B cell (primary cell): ENCODE measurements around the gene NODAL. TPM values are rescaled to one million over a fixed set of nuclear protein-coding genes. Genes with fewer than 3 reads are reported as not detected.

Experiments used
- ATAC-seq: fragments of 200-7000 bp; cut with Tn5 transposase; one replicate; pipeline ENCODE4 v1.10.0; 2021; ENCODE audit warnings: low read depth, mild to moderate bottlenecking, moderate number of reproducible peaks, moderate library complexity
- CTCF ChIA-PET: fragments of 350-600 bp; sonication (Branson Sonifier 250); formaldehyde crosslinking; loops from one replicate; lab custom pipeline; 2021; ENCODE audit warnings: antibody characterized with exemption, inconsistent platforms; lab: Charles Lee
- POLR2A ChIA-PET: fragments of 350-600 bp; sonication (Branson Sonifier 250); formaldehyde crosslinking; loops from one replicate; lab custom pipeline; 2021; ENCODE audit warnings: antibody characterized with exemption; lab: Charles Lee
- DNase-seq: peaks from one replicate; pipeline ENCODE4 v3.0.0; 2013
- H2AFZ ChIP-seq: 2 replicates; pipeline ENCODE4 v1.6.1; 2012; ENCODE audit warnings: mild to moderate bottlenecking, low read depth, low read length; ENCODE audit not compliant: insufficient read depth, poor library complexity, severe bottlenecking
- H3K27ac ChIP-seq, 2 donors: 1 replicate in 1 of 2; 2 replicates in 1 of 2; pipeline ENCODE4 v1.5.1; 2012 to 2013; ENCODE audit warnings: low read length in 2 of 2, mild to moderate bottlenecking in 2 of 2, moderate library complexity in 1 of 2
- H3K27me3 ChIP-seq, 4 experiments: fragments of 200-600 bp in 1 of 4; sonication (generic) in 1 of 4; replicated peaks in 1 of 4; 1 replicate in 2 of 4; 2 replicates in 2 of 4; pipeline versions ENCODE4 v1.6.1 to v1.7.0; 2013 to 2016; ENCODE audit warnings: low read length in 3 of 4, mild to moderate bottlenecking in 2 of 4, mixed read lengths in 1 of 4, moderate library complexity in 1 of 4; ENCODE audit not compliant: insufficient read depth in 4 of 4, control insufficient read depth in 3 of 4; ENCODE audit errors: control extremely low read depth in 1 of 4
- H3K36me3 ChIP-seq, 2 experiments: replicated peaks in 1 of 2; 1 replicate in 1 of 2; 2 replicates in 1 of 2; pipeline versions ENCODE4 v1.6.1 to v1.7.1; 2013; ENCODE audit warnings: low read length in 1 of 2; ENCODE audit not compliant: insufficient read depth in 2 of 2, control insufficient read depth in 1 of 2; ENCODE audit errors: control extremely low read depth in 1 of 2, extremely low read depth in 1 of 2
- H3K4me1 ChIP-seq, 2 donors: fragments of 200-600 bp in 1 of 2; sonication (generic) in 1 of 2; 1 replicate in 1 of 2; 2 replicates in 1 of 2; pipeline versions ENCODE4 v1.5.1 to v1.6.1; 2013 to 2017; ENCODE audit warnings: low read length in 2 of 2; ENCODE audit not compliant: control insufficient read depth in 2 of 2, insufficient read depth in 2 of 2
- H3K4me2 ChIP-seq: replicated peaks from 2 replicates; pipeline ENCODE3; 2012; ENCODE audit warnings: mild to moderate bottlenecking, low read depth, low read length; ENCODE audit not compliant: poor library complexity, severe bottlenecking
- H3K4me3 ChIP-seq, 5 experiments: fragments of 200-600 bp in 1 of 5; sonication (generic) in 1 of 5; 1 replicate in 3 of 5; 2 replicates in 2 of 5; pipeline versions ENCODE4 v1.5.1 to v1.7.0; 2011 to 2016; ENCODE audit warnings: low read length in 4 of 5, mild to moderate bottlenecking in 4 of 5, low read depth in 2 of 5, control low read depth in 1 of 5, moderate library complexity in 1 of 5; ENCODE audit not compliant: insufficient read depth in 1 of 5; ENCODE audit errors: control extremely low read depth in 1 of 5, extremely low read depth in 1 of 5
- H3K79me2 ChIP-seq: fragments of 200-600 bp; sonication (generic); one replicate; pipeline ENCODE4 v1.6.0; 2016; ENCODE audit warnings: low read length; ENCODE audit not compliant: control insufficient read depth, insufficient read depth
- H3K9ac ChIP-seq: fragments of 200-600 bp; sonication (generic); 2 replicates; pipeline ENCODE4 v1.6.1; 2017; ENCODE audit warnings: mild to moderate bottlenecking, low read length, moderate library complexity
- H3K9me3 ChIP-seq, 3 donors: one replicate each; pipeline versions ENCODE4 v1.6.1 to v1.7.1; 2013; ENCODE audit warnings: low read length in 2 of 3; ENCODE audit not compliant: control insufficient read depth in 2 of 3, insufficient read depth in 1 of 3; ENCODE audit errors: control extremely low read depth in 1 of 3
- H4K20me1 ChIP-seq: 2 replicates; pipeline ENCODE4 v1.6.0; 2012; ENCODE audit warnings: mild to moderate bottlenecking, low read length; ENCODE audit not compliant: insufficient read depth, control insufficient read depth, poor library complexity, severe bottlenecking
- H3K27ac Mint-ChIP-seq: one replicate; pipeline ENCODE4 v1.8.0; 2021; ENCODE audit warnings: mixed read lengths
- H3K27me3 Mint-ChIP-seq: one replicate; pipeline ENCODE4 v1.8.0; 2021; ENCODE audit warnings: mixed read lengths
- H3K4me1 Mint-ChIP-seq: one replicate; pipeline ENCODE4 v1.8.0; 2021; ENCODE audit warnings: mixed read lengths
- H3K4me3 Mint-ChIP-seq: one replicate; pipeline ENCODE4 v1.8.0; 2021; ENCODE audit warnings: mixed read lengths
- H3K9me3 Mint-ChIP-seq: one replicate; pipeline ENCODE4 v1.8.0; 2022; ENCODE audit warnings: mixed read lengths; ENCODE audit not compliant: insufficient read depth
- EZH2 ChIP-seq: IDR thresholded peaks from 2 replicates; pipeline ENCODE4 v1.6.1; 2012; ENCODE audit warnings: borderline replicate concordance, low read depth, mild to moderate bottlenecking, moderate library complexity, low read length; ENCODE audit not compliant: insufficient read depth, poor library complexity, severe bottlenecking
- WGBS: methylation state at CpG from one replicate; pipeline ENCODE4 v1.1.5; 2013; ENCODE audit warnings: missing lambda C conversion rate; ENCODE audit not compliant: insufficient coverage; 5-methylcytosine and 5-hydroxymethylcytosine counted together
- intact Hi-C: fragments of 100-400 bp; cut with micrococcal nuclease; formaldehyde crosslinking; loops from one replicate; pipeline ENCODE4 v1.10.0; 2022
- polyA plus RNA-seq: library from polyadenylated mRNA; depleted of rRNA; stranded (reverse); fragments of >200 nt; gene quantifications from 2 replicates; pipeline ENCODE4 v1.2.3, GENCODE V29; 2012
- total RNA-seq, 2 donors: library from RNA; stranded (reverse); fragments of 120-200 nt in 1 of 2; gene quantifications; 1 replicate in 1 of 2; 2 replicates in 1 of 2; pipeline versions ENCODE4 v1.2.3 to v1.2.4, GENCODE V29; 2013 to 2022
- TF ChIP-seq, protein P1 (sequence below): fragments of 200-600 bp; IDR thresholded peaks from one replicate; pipeline ENCODE4 v1.8.0; 2022; ENCODE audit warnings: antibody characterized with exemption, mild to moderate bottlenecking

Gene NODAL
- total and polyA plus RNA-seq, 2 donors (not counting 1 experiment from before 2014, with no cell fraction given): 0.06 TPM; not detected in 1

DNA sequence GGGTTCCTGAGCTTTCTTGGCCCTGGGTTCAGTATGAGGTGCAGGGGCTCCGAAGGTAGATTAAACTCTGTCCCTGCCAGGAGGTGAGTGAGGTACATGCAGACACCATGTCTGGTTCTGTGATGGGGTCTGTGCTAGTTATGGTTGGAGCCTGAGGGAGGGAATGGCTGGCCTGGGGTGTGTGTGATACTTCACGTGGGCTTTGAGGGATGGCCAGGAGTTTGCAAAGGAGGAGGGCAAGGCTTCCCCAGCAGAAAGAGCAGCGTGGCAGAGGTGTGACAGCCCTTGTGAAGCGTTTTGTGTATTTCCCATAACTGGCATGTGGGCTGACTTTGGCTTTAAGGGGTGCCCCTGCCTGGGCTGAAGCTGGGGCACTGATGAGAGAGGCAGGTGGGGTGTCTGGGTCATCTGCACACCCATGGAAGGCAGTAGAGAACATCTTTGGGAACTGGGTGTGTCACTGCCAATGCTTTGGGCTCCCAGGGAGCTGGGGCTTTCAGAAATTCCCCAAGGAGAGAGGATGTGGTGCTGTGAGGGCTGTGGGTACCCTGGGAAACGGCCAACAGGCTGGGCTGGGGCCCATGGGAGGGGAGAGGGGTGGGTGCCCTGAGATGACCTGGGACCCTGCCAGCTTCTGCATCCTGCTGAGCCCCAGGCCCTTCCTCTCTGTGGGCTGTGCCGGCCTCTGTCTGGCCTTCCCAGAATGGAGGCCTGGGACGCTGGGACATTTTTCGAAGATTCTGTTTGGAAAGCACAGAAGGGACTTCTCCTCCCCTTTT, 41.7 kb upstream of the NODAL start:
- H3K4me3 ChIP-seq: no peak overlapping the region
- H3K27ac ChIP-seq: no peak overlapping the region
- no peak overlapping the region for H3K4me2 ChIP-seq
- POLR2A ChIA-PET: interaction anchor here (1.1 kb wide), 1 partner anchor 11 kb away, joined by 3 read pairs; no protein-coding TSS in a partner anchor
- H3K36me3 ChIP-seq: no peaks in the 10 kb centered on the region
- peaks cover 0 to 7% (median 0%) of the 10 kb centered on the region in 4 experiments for H3K27me3 ChIP-seq
- peaks cover 39% of the 10 kb centered on the region for H3K4me1 Mint-ChIP-seq
- no peaks in the 10 kb centered on the region for H3K9me3 ChIP-seq
- H4K20me1 ChIP-seq: no peaks in the 10 kb centered on the region
- CTCF ChIA-PET: interaction anchor here (0.6 kb wide), 2 partner anchors 15 to 66 kb away, joined by 3 to 4 read pairs; no protein-coding TSS in a partner anchor
- WGBS: 71% methylated on average over 7 of the region's 8 CpGs
- no peaks in the 10 kb centered on the region for H3K27me3 Mint-ChIP-seq
- no peak for DNase-seq
- intact Hi-C loops: no loop called here
- peak overlapping the region; percentile 76 for H3K27ac Mint-ChIP-seq
- H3K4me3 Mint-ChIP-seq: no peak overlapping the region
- no peaks in the 10 kb centered on the region for H3K9me3 Mint-ChIP-seq
- no peak overlapping the region for H3K9ac ChIP-seq
- TF ChIP-seq, protein P1, sequence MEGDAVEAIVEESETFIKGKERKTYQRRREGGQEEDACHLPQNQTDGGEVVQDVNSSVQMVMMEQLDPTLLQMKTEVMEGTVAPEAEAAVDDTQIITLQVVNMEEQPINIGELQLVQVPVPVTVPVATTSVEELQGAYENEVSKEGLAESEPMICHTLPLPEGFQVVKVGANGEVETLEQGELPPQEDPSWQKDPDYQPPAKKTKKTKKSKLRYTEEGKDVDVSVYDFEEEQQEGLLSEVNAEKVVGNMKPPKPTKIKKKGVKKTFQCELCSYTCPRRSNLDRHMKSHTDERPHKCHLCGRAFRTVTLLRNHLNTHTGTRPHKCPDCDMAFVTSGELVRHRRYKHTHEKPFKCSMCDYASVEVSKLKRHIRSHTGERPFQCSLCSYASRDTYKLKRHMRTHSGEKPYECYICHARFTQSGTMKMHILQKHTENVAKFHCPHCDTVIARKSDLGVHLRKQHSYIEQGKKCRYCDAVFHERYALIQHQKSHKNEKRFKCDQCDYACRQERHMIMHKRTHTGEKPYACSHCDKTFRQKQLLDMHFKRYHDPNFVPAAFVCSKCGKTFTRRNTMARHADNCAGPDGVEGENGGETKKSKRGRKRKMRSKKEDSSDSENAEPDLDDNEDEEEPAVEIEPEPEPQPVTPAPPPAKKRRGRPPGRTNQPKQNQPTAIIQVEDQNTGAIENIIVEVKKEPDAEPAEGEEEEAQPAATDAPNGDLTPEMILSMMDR: no peak
- TF ChIP-seq EZH2: no peak
- peaks cover 29 to 32% of the 10 kb centered on the region in 2 donors for H3K4me1 ChIP-seq
- H2AFZ ChIP-seq: no peak overlapping the region
- H3K79me2 ChIP-seq: peaks cover 44% of the 10 kb centered on the region
- ATAC-seq: no peak
